Measurements from ENCODE around the gene ARFGAP1.

The ARFGAP1 gene

GRCh38 chr20:63281742-63282665 lies 9.4 kb downstream of the ARFGAP1 start:
- Histone ChIP-seq H3K4me2 (ENCODE audit: low read depth, low read length, poor library complexity, severe bottlenecking) (no peak overlapping the region), H3K27me3 (ENCODE audit: insufficient read depth, low read length, poor library complexity, severe bottlenecking) (no peaks in the 10 kb centered on the region), H3K9me2 (replicated peaks; ENCODE audit: low read depth, low read length) (no peaks in the 10 kb centered on the region), H2AFZ (ENCODE audit: low read length) (no peak overlapping the region), H3K4me1 (ENCODE audit: insufficient read depth, low read length, poor library complexity, severe bottlenecking) (peaks cover 15% of the 10 kb centered on the region), H3K79me2 (ENCODE audit: insufficient read depth, low read length) (peaks cover 23% of the 10 kb centered on the region), H3K9me3 (ENCODE audit: insufficient read depth, low read depth, low read length) (no peaks in the 10 kb centered on the region), H3K9ac (ENCODE audit: low read depth, low read length, poor library complexity, severe bottlenecking) (no peak overlapping the region), H3K4me3 (ENCODE audit: low read length, poor library complexity, severe bottlenecking) (no peak overlapping the region), H4K20me1 (ENCODE audit: insufficient read depth, low read length, poor library complexity, severe bottlenecking) (no peaks in the 10 kb centered on the region), H3F3A (ENCODE audit: low read depth) (no peaks in the 10 kb centered on the region), H3K36me3 (ENCODE audit: insufficient read depth, low read length) (peaks cover 36% of the 10 kb centered on the region; the same call in 1 of the 2 replicates)
- TF ChIP-seq CTCF (conservative IDR thresholded peaks at IDR 0.05; ENCODE audit: low read length) (no peak), EZH2phosphoT487 (IDR thresholded peaks at IDR 0.05; ENCODE audit: borderline replicate concordance) (no peak)

GRCh38 chr20:63282946-63283345 lies 10.3 kb downstream of the ARFGAP1 start:
- H3K4me2 ChIP-seq (ENCODE audit: low read depth, low read length, poor library complexity, severe bottlenecking): peak overlapping the region; percentile 70
- no peak overlapping the region for H2AFZ ChIP-seq (ENCODE audit: low read length)
- H3K4me1 ChIP-seq (ENCODE audit: insufficient read depth, low read length, poor library complexity, severe bottlenecking): peaks cover 15% of the 10 kb centered on the region
- H3K9ac ChIP-seq (ENCODE audit: low read depth, low read length, poor library complexity, severe bottlenecking): peak overlapping the region; percentile 84
- H4K20me1 ChIP-seq (ENCODE audit: insufficient read depth, low read length, poor library complexity, severe bottlenecking): no peaks in the 10 kb centered on the region
- TF ChIP-seq EZH2phosphoT487 (IDR thresholded peaks at IDR 0.05; ENCODE audit: borderline replicate concordance) (no peak), CTCF (conservative IDR thresholded peaks at IDR 0.05; ENCODE audit: low read length) (no peak)
- peaks cover 22% of the 10 kb centered on the region for H3K79me2 ChIP-seq (ENCODE audit: insufficient read depth, low read length)
- no peaks in the 10 kb centered on the region for H3F3A ChIP-seq (ENCODE audit: low read depth)
- H3K4me3 ChIP-seq (ENCODE audit: low read length, poor library complexity, severe bottlenecking): no peak overlapping the region
- no peaks in the 10 kb centered on the region for H3K27me3 ChIP-seq (ENCODE audit: insufficient read depth, low read length, poor library complexity, severe bottlenecking)
- no peaks in the 10 kb centered on the region for H3K9me2 ChIP-seq (replicated peaks; ENCODE audit: low read depth, low read length)
- H3K9me3 ChIP-seq (ENCODE audit: insufficient read depth, low read depth, low read length): no peaks in the 10 kb centered on the region
- peaks cover 27% of the 10 kb centered on the region; the same call in 1 of the 2 replicates for H3K36me3 ChIP-seq (ENCODE audit: insufficient read depth, low read length)

GRCh38 chr20:63283397-63284082 lies 10.9 kb downstream of the ARFGAP1 start:
- H3K9ac ChIP-seq (ENCODE audit: low read depth, low read length, poor library complexity, severe bottlenecking): peak overlapping the region; percentile 84
- peaks cover 27% of the 10 kb centered on the region; the same call in 1 of the 2 replicates for H3K36me3 ChIP-seq (ENCODE audit: insufficient read depth, low read length)
- H3K4me3 ChIP-seq (ENCODE audit: low read length, poor library complexity, severe bottlenecking): peak overlapping the region; percentile 74
- peak overlapping the region; percentile 70 for H3K4me2 ChIP-seq (ENCODE audit: low read depth, low read length, poor library complexity, severe bottlenecking)
- H3K9me3 ChIP-seq (ENCODE audit: insufficient read depth, low read depth, low read length): no peaks in the 10 kb centered on the region
- no peaks in the 10 kb centered on the region for H4K20me1 ChIP-seq (ENCODE audit: insufficient read depth, low read length, poor library complexity, severe bottlenecking)
- H2AFZ ChIP-seq (ENCODE audit: low read length): no peak overlapping the region
- H3F3A ChIP-seq (ENCODE audit: low read depth): no peaks in the 10 kb centered on the region
- peaks cover 22% of the 10 kb centered on the region for H3K79me2 ChIP-seq (ENCODE audit: insufficient read depth, low read length)
- H3K9me2 ChIP-seq (replicated peaks; ENCODE audit: low read depth, low read length): no peaks in the 10 kb centered on the region
- peaks cover 15% of the 10 kb centered on the region for H3K4me1 ChIP-seq (ENCODE audit: insufficient read depth, low read length, poor library complexity, severe bottlenecking)
- no peaks in the 10 kb centered on the region for H3K27me3 ChIP-seq (ENCODE audit: insufficient read depth, low read length, poor library complexity, severe bottlenecking)
- TF ChIP-seq CTCF (conservative IDR thresholded peaks at IDR 0.05; ENCODE audit: low read length): no peak
- TF ChIP-seq EZH2phosphoT487 (IDR thresholded peaks at IDR 0.05; ENCODE audit: borderline replicate concordance): no peak
